Measurements from ENCODE around the gene POLE.

POLE gene, protein sequence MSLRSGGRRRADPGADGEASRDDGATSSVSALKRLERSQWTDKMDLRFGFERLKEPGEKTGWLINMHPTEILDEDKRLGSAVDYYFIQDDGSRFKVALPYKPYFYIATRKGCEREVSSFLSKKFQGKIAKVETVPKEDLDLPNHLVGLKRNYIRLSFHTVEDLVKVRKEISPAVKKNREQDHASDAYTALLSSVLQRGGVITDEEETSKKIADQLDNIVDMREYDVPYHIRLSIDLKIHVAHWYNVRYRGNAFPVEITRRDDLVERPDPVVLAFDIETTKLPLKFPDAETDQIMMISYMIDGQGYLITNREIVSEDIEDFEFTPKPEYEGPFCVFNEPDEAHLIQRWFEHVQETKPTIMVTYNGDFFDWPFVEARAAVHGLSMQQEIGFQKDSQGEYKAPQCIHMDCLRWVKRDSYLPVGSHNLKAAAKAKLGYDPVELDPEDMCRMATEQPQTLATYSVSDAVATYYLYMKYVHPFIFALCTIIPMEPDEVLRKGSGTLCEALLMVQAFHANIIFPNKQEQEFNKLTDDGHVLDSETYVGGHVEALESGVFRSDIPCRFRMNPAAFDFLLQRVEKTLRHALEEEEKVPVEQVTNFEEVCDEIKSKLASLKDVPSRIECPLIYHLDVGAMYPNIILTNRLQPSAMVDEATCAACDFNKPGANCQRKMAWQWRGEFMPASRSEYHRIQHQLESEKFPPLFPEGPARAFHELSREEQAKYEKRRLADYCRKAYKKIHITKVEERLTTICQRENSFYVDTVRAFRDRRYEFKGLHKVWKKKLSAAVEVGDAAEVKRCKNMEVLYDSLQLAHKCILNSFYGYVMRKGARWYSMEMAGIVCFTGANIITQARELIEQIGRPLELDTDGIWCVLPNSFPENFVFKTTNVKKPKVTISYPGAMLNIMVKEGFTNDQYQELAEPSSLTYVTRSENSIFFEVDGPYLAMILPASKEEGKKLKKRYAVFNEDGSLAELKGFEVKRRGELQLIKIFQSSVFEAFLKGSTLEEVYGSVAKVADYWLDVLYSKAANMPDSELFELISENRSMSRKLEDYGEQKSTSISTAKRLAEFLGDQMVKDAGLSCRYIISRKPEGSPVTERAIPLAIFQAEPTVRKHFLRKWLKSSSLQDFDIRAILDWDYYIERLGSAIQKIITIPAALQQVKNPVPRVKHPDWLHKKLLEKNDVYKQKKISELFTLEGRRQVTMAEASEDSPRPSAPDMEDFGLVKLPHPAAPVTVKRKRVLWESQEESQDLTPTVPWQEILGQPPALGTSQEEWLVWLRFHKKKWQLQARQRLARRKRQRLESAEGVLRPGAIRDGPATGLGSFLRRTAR (N-terminal part only)

DNA sequence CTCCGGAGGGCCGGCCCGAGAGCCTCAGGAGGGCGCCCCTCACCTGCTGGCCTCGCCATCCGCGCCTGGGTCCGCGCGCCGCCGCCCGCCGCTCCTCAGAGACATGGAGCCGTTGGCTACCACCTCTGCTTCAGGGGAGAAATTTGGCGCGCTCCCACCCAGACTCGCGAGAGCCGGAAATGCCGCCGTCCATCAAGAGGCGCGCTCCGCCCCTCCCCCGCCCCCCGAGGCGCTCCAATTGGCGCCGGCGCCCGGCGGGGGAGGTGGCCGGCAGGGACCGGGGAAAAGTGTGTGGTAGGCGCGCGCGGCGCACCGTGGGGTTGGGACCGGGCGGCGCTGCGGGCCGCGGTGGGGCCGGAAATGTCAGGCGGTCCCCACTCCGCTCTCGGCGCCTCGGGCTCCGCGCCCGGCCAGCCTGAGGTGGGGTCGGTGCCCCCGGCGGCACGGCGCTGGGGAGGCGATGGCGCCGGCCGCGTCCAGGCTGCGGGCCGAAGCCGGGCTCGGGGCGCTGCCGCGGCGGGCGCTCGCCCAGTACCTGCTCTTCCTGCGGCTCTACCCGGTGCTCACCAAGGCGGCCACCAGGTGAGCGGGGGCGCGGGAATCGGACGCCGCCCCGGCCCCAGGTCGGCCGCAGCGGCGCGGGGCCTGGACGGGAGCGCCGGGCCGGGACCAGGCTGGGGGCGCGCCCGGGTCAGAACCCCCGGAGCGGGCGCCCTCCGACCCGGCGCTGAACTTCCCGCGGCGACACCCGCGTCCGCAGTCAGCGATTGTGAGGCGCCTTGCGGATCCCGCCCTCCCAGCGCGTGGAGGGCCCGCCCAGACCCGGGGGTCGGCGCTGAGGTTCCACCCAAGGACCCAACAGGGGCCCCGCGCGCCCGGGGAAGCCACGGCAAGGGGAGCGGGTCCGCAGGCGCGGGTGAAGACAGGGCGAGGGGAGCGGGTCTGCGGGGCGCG lies at the start of gene POLE, which contains the start of gene PXMP2:
Gene POLE, minus strand, starts transcription at position 132 of the 954 bp plus-strand sequence. Its CDS starts 27 bp downstream, at position 105.
Gene PXMP2, plus strand, starts transcription at position 377 of the 954 bp plus-strand sequence. Its CDS starts 84 bp downstream, at position 461.
- peak; percentile 100 for DNase-seq (ENCODE audit: low spot score)

DNA sequence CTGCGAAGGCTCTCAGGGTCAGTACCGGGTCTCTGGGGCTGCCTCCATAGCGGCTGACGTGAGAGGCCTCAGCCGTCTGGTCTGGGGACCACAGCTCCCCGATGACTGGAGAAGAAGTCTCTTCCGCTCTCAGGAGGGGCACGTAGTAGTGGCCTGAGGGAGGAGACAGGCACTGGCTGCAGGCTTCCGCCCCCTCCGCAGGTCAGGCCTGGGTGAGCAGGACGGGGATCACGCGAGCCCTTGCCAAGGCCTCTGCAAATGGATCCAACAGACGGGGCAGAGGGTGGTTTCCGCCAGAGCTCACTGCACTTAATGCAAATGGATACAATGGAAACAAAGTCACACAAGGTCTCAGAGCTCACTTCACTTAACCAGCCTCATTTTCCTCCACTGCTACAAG lies 49.8 kb upstream of the POLE start:
- DNase-seq (ENCODE audit: low spot score): no peak

DNA sequence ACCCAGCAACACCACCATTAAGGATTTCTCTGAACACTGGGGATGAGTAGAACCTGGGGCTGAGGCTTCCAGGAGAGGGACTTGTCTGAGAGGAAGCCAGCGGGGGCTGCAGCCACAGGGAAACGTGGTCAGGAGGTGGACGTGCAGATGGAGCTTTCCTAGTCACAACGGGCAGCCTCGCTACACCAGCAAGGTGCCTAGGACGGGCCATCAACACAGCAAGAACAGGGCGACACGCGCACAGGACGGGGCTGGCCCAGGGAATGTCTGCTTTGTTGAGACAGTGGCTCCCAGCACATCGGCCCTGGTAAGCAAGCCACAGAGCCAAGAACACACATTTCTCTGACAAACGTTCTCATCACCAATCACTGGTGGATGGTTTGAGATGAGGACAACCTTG lies 49.2 kb upstream of the POLE start:
- DNase-seq (ENCODE audit: low spot score): no peak

DNA sequence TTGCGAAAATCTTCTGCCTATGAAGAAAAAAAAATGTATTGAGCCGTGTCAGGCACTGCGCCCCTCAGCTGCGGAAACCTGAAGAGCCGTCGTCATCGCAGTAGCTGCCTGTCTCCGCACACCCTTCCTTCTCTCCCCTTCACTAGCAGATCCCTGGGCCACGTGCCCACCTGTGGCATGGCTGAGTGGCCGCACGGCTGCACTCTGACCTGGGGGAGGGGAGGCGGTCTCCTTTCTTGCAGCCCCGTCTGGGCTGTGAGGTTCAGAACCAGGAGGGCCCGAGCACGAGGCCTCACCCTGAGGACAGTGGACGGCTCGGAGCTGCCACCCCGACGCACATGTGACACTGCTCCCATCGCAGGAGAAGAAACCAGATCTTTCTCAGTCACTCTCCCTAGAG lies 48.4 kb upstream of the POLE start:
- no peak for DNase-seq (ENCODE audit: low spot score)

DNA sequence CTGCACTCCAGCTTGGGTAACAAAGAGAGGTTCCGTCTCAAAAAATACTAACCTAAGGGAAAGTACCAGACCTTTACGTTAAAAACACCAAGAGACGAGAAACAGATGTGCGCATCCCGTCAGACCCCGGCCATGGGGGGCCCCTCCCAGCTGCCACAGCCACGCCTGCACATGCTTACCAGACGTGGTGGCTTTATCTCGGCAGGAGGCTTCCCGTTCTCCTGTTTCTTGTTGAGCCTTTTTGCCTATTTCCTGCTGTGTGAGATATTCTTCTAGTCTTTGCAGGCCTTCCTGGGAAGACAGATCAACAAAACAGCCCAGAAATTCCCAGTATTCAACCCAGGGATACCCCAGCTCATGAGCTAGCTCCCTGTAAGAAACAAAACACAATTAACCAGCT lies 47.1 kb upstream of the POLE start:
- no peak for DNase-seq (ENCODE audit: low spot score)

DNA sequence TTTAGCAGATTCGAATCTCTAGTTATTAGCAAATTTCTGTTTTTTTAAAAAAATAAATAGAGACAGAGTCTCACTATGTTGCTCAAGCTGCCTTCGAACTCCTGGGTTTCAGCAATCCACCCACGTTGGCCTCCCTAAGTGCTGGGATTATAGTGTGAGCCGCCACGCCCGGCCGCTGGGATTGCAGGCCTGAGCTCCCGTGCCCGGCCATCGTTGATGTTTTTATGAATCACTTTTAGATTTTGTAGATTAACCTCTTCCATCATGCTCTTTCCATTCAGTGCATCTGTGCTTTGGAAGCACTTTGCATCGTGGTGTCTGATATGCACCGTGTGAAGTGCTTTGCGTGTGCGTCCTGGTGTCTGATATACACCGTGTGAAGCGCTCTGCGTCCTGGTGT lies 44.4 kb upstream of the POLE start:
- DNase-seq (ENCODE audit: low spot score): no peak

DNA sequence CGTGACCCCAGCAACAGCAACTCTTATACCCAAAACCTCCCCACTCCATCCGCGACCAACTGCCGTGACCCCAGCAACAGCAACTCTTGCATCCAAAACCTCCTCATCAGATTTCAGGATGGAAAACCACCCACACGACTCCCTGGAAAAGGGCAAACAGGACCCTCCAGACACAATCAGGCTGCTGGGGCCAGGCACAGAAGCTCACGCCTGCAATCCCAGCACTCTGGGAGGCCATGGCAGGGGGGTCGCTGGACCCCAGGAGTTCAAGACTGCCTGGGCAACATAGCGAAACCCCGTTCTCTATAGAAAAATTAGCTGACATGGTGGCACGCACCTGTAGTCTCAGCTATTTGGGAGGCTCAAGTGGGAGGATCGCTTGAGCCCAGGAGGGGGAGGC lies 43.2 kb upstream of the POLE start:
- no peak for DNase-seq (ENCODE audit: low spot score)

DNA sequence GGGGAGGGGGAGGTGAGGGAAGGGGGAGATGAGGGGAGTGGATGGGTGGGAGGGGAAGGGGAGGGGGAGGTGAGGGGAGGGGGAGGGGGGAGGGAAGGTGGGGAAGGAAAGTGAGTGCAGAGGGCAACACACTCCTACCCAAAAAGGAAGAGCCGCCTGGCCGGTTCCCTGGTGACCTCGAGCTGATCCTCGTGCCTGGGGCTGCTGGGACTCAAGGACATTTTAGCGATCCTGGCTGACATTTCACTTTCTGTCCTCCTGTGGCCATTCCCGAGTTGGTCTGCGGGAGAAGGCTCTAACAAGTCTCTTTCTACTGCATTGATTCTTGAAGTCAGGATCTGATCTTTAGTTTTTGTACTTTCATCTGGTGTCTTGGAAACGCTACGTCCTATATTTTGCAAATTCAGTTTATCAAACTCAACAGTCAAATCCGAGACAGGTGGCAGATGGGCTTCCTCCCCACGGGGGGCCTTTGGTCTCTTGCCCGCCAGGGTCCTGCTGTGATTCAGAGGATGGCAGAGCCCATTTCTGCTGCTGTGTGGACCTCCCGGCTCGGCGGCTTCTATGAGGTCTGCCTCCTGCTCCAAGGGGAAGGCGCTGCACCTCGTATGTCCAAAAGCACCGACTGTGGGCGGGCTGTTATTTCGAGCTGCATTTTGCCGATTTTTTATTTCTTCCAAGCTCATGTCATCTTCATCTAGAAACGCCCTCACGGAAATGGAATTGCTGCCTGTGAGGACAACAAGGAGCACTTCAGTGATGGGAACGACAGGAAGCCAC lies 42.6 kb upstream of the POLE start:
- no peak for DNase-seq (ENCODE audit: low spot score)

DNA sequence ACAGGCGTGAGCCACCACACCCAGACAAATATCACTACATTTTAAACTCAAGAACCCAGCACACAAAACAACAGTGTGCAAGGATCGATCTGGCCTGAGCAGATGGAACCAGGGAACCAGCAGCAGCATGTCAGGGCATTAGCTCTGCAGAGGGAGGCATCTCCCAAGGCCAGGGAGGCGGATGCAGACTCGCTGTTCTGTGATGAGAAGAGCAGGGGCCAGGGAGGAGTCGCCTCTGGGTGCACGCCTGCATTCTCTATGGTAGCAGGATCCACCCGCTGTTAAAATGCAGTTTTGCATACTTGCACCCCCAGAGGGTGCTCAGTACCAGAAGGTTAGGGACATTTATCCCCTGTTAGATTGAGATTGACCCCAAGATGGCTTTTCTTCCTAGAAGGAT lies 41.4 kb upstream of the POLE start:
- DNase-seq (ENCODE audit: low spot score): no peak

DNA sequence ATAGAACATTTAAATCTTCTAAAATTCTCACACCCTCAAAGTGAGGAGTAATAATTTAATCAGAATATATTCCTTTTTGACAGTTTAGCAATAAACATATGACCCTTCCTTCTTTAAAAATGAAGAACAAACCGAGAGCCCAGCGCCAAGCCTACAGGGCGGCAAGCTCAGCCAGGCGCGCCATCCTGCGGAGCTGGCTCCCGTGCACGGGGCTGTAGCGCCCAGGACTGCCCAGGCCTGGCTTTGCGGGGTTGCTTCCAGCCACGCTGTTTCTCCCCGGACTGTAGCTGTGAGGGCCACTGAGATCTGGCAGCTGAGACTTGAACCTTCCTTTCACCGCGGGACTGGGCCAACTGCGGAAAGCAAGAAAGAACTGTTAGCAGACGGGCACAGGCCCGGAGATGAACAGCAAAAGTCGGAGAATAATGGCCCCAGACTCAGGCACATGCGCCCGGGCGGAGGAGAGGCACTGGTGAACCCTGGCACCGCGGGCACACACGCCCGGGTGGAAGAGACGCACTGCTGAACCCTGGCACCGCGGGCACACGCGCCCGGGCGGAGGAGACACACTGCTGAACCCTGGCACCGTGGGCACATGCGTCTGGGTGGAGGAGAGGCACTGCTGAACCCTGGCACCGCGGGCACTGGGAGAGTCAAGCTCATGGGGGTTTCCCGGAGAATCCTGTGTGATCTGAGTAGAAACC lies 40.1 kb upstream of the POLE start:
- no peak for DNase-seq (ENCODE audit: low spot score)

DNA sequence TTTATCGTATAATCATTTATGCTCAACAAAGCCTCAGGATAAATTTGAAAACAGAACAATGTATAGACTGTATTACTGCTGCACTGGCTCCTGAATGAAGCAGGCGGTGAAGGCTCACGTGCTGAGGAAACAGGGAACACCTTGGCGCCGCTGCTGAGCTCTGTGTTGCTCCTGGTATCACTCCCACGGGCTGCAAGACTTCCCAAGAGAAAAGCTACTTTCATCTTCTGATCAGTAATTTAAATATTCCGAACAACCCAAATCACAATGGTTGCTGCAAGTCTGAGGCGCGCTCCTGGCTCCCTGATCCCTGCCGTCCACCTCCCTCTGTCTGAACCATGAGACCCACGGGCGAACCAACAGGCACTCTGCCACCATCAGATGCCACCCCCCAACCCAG lies 39.2 kb upstream of the POLE start:
- no peak for DNase-seq (ENCODE audit: low spot score)

DNA sequence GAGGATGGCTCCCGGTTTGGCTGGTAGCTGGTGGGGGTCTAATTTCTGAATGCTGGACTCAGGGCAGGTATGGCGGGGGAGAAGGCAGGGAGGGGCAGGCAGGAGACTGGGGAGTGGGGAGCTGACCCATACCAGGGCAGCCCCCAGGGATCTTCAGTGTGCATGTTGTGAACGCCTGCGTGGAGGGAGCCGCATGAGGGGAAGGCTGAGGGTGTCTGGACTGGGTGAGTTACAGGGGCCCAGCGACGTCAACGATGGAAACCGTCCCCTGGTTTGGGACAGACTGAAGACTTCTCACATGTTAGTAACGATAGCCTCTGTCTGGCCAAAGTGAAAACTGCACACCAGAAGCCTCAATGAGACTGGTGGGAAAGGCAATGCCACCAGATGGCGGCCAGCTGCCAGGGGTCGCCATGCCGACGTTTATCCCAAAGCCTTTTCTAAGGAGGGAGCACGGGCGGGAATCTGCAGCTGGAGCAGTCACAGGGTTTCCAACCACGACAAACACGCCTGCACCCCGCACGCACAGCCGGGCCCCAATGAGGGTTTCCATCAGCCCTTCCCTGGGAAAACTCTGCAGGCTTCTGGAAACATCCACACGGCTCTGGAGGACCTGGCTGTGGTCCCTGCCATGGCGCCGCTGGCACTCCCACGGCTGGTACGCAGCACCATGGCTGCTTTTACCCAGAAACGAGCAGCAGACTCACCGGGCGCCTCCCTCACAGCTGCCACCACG lies 37.5 kb upstream of the POLE start:
- peak; percentile 37 for DNase-seq (ENCODE audit: low spot score)

DNA sequence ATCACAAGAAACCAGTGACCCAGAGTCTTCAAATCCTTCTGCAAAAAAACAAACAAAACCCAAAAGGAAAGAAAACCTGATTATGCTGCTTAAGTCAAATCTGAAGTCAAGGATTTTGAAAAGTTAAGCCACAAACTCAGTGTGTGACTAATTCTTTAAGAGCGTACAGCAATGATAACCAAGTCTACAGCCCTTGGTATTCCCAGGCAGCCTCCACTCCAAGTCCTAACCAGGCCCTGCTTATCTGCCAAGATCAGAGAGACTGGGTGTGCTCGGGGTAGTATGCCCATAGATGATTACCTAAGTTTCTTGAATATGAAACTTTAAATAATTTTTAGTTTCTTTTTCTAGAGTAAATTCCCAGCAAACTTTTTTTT lies 36.6 kb upstream of the POLE start:
- peak; percentile 40 for DNase-seq (ENCODE audit: low spot score)

DNA sequence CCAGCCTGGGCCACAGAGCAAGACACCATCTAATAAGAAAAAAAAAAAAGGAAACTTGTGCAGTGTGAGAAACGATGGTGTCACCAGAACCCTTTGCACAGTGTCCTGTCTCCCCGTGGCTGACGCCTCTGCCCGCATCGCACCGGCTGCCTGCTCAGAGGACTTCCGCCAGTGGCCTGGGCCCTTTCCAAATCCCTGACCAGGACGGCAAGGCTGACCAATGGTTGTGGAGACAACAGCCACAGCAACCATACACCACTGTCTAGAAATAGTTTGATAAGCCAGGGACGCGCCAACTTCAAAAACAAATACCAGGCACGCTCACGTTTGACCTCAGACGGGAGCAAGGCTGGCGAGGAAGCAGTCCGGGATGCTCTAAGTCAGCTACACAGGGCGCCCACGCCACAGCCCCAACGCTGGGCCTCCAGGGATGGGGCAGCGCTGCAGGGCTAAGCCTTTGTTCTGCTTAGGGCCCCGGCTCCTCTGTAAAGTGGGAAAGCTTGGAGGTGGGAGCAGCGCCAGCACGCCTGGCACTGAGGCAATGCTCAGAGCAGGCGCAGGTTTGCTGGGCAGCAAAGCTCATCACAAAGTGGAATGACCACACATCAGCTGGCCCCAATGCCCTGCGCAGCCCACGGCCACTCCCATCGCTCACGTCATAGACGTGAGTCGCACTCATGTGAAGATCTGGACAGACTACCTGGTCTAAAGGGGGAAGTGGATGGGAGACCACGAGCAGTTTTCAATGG lies 36.0 kb upstream of the POLE start:
- DNase-seq (ENCODE audit: low spot score): no peak

DNA sequence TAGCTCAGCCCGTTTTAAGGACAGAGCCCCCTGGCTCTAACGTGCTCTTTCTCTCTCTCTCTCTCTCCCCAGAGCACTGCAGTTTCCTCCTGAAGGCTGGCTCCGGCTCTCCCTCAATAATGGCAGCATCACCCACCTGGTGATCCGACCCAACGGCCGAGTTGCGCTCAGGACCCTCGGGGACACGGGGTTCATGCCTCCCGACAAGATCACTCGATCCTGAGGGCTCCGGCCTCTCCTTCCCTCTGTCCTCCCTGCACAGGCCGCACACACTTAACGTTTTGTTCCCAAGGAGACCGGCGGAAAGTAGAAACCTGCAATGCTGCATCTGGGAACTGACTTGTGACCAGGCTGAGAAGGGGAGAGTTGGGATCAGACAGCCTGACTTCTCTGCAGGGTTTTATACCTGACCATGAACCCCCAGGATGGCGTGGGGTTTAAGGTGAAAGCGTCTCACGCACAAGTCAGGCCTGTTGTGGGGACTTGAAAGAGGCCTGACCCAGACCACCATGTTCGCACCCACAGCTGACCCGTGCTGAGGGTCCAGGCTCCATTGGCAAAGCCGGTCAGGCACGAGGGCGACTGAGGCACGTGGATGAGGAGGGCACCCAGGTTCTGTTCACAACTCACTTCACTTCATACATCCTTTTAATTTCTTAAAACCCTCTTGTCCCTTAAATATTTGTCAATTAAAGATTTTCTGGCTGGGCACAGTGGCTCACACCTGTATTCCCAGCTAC lies 33.6 kb upstream of the POLE start:
- no peak for DNase-seq (ENCODE audit: low spot score)

DNA sequence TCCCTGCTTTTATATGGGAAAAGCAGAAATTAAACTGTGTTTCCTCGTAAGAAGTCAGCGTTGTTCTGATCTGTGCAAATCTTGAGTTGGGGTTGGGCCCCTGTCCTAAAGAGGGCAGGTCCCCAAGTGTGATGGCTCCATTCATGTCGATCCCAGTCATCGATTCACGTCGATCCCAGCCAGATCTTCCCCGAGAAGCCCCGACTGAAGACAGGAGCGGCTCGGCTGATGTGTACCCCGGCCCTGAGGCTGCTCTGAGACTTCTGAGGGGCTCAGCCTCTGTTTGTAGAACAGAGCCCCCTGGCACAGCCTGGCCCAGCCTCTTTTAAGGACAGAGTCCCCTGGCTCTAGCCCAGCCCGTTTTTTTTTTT lies 32.8 kb upstream of the POLE start:
- no peak for DNase-seq (ENCODE audit: low spot score)

DNA sequence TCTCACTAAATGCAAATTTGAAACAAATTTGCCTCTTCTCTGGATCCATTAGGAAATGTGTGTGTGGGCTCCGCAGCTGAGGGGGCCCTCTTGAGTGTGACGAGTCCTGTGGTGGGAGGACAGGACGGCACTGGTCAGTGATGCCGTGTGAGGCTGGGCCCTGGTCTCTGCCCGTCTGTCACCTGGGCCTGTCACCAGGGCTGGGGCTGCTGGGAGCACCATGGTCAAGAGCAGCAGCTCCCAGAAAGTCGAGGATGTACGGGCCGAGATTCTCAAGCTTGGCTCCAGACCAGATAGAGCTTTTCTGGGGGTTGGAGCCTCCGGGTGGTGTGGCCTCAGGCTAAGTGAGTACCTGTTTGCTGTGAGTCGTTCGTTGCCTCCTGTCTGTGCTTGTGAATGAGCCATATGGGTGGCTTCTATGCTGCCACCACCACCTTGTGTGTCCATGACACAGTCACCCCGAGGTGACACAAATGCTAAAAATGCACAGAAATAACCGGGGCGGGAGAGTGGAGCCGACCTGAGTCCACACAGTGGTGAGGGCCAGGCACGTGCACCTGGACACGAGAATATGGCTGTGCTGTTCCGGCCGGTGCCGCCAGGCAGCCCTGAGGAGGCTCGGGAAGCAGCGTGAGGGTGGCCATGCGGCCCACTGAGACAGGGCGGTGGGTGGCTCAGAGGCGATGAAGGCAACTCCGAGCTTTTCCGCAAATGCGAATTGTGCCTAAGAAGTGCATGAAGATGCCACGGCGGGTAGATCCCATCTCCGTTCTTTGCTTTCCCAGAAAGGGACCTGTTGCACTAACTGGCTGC lies 32.2 kb upstream of the POLE start:
- no peak for DNase-seq (ENCODE audit: low spot score)

Measured in AG20443 (cell line).